Measurements from ENCODE around the gene NLGN3.
"Not testable (repeated sequence)": the region's sequence is repeated elsewhere in the genome, so short reads cannot be mapped to it uniquely, and the experiment has no call there.

Gene NLGN3

GRCh38 chrX:71178908-71179307 lies 34.3 kb downstream of the NLGN3 start:
- Histone ChIP-seq H3K27ac (ENCODE audit: poor library complexity, severe bottlenecking) (no peak overlapping the region), H3K36me3 (ENCODE audit: low read depth) (no peaks in the 10 kb centered on the region), H3K4me1 (ENCODE audit: insufficient read depth, poor library complexity, severe bottlenecking) (peaks cover 5% of the 10 kb centered on the region), H3K4me3 (ENCODE audit: severe bottlenecking) (no peak overlapping the region), H3K9me3 (ENCODE audit: severe bottlenecking) (no peaks in the 10 kb centered on the region), H3K27me3 (ENCODE audit: insufficient read depth, poor library complexity, severe bottlenecking) (no peaks in the 10 kb centered on the region)
- ATAC-seq (ENCODE audit: low read depth) (no peak), DNase-seq (ENCODE audit: low spot score) (no peak)
- TF ChIP-seq CTCF (IDR thresholded peaks at IDR 0.05; ENCODE audit: poor library complexity, severe bottlenecking) = peak; percentile 56

- not testable (repeated sequence) for H3K9me3 ChIP-seq (ENCODE audit: severe bottlenecking); H3K36me3 ChIP-seq (ENCODE audit: low read depth); ATAC-seq (ENCODE audit: low read depth); DNase-seq (ENCODE audit: low spot score); H3K4me3 ChIP-seq (ENCODE audit: severe bottlenecking); H3K4me1 ChIP-seq (ENCODE audit: insufficient read depth, poor library complexity, severe bottlenecking); H3K27me3 ChIP-seq (ENCODE audit: insufficient read depth, poor library complexity, severe bottlenecking); H3K27ac ChIP-seq (ENCODE audit: poor library complexity, severe bottlenecking)
Observed at GRCh38 chrX:71180579-71181265, 36.1 kb downstream of the NLGN3 start.

GRCh38 chrX:71181558-71181909 lies 36.9 kb downstream of the NLGN3 start:
- no peak for ATAC-seq (ENCODE audit: low read depth)
- DNase-seq (ENCODE audit: low spot score) = no peak
- H3K4me1 ChIP-seq (ENCODE audit: insufficient read depth, poor library complexity, severe bottlenecking) = peaks cover 5% of the 10 kb centered on the region
- TF ChIP-seq CTCF (IDR thresholded peaks at IDR 0.05; ENCODE audit: poor library complexity, severe bottlenecking) = no peak
- H3K36me3 ChIP-seq (ENCODE audit: low read depth) = no peaks in the 10 kb centered on the region
- peak overlapping the region; percentile 43 for H3K4me3 ChIP-seq (ENCODE audit: severe bottlenecking)
- no peaks in the 10 kb centered on the region for H3K9me3 ChIP-seq (ENCODE audit: severe bottlenecking)
- no peaks in the 10 kb centered on the region for H3K27me3 ChIP-seq (ENCODE audit: insufficient read depth, poor library complexity, severe bottlenecking)
- H3K27ac ChIP-seq (ENCODE audit: poor library complexity, severe bottlenecking) = peak overlapping the region; percentile 47

- H3K4me1 ChIP-seq (ENCODE audit: insufficient read depth, poor library complexity, severe bottlenecking) = peaks cover 5% of the 10 kb centered on the region
- H3K4me3 ChIP-seq (ENCODE audit: severe bottlenecking) = peak overlapping the region; percentile 43
- peak overlapping the region; percentile 47 for H3K27ac ChIP-seq (ENCODE audit: poor library complexity, severe bottlenecking)
- peak; percentile 78 for DNase-seq (ENCODE audit: low spot score)
- H3K36me3 ChIP-seq (ENCODE audit: low read depth) = no peaks in the 10 kb centered on the region
- peak; percentile 97 for ATAC-seq (ENCODE audit: low read depth)
- H3K27me3 ChIP-seq (ENCODE audit: insufficient read depth, poor library complexity, severe bottlenecking) = no peaks in the 10 kb centered on the region
- no peak for TF ChIP-seq CTCF (IDR thresholded peaks at IDR 0.05; ENCODE audit: poor library complexity, severe bottlenecking)
- H3K9me3 ChIP-seq (ENCODE audit: severe bottlenecking) = no peaks in the 10 kb centered on the region
Observed at GRCh38 chrX:71181910-71182799, 37.5 kb downstream of the NLGN3 start.

- ATAC-seq (ENCODE audit: low read depth) (no peak), DNase-seq (ENCODE audit: low spot score) (no peak)
- Histone ChIP-seq H3K4me3 (ENCODE audit: severe bottlenecking) (no peak overlapping the region), H3K36me3 (ENCODE audit: low read depth) (no peaks in the 10 kb centered on the region), H3K27me3 (ENCODE audit: insufficient read depth, poor library complexity, severe bottlenecking) (no peaks in the 10 kb centered on the region), H3K9me3 (ENCODE audit: severe bottlenecking) (no peaks in the 10 kb centered on the region), H3K4me1 (ENCODE audit: insufficient read depth, poor library complexity, severe bottlenecking) (peaks cover 5% of the 10 kb centered on the region), H3K27ac (ENCODE audit: poor library complexity, severe bottlenecking) (no peak overlapping the region)
- TF ChIP-seq CTCF (IDR thresholded peaks at IDR 0.05; ENCODE audit: poor library complexity, severe bottlenecking) = no peak
Observed at GRCh38 chrX:71182871-71183270, 38.2 kb downstream of the NLGN3 start.

Data from RWPE2 (cell line).